Astrocyte (in vitro differentiated cells and primary cell): Measurements from ENCODE around the gene HUS1B.

ENCODE experiments used
- CTCF ChIP-seq: IDR thresholded peaks from 2 replicates; pipeline ENCODE4 v1.5.1; 2011; ENCODE audit warnings: low read depth, mild to moderate bottlenecking, inconsistent platforms, low read length, moderate library complexity; ENCODE audit not compliant: insufficient read depth
- EZH2 ChIP-seq: IDR thresholded peaks from 2 replicates; pipeline ENCODE4 v1.6.1; 2012; ENCODE audit warnings: mild to moderate bottlenecking, low read length, inconsistent platforms; ENCODE audit not compliant: insufficient read depth

- TF ChIP-seq CTCF (no peak), EZH2 (no peak)
These were observed 32.3 kb upstream of the HUS1B start for GRCh38 chr6:689223-689622.
